Tibial artery (tissue), 4 donors: ENCODE measurements around the gene ERP29.
"Not testable (repeated sequence)": the region's sequence is repeated elsewhere in the genome, so short reads cannot be mapped to it uniquely, and the experiment has no call there.

ENCODE experiments used
- DNase-seq, 2 donors: peaks; one replicate each; pipeline ENCODE4 v3.0.0-alpha.2; 2019
- H3K27ac ChIP-seq, 2 donors: fragments of 200-600 bp; sonication (generic) in 1 of 2; 1 replicate in 1 of 2; 2 replicates in 1 of 2; pipeline ENCODE4 v1.5.1; 2018 to 2019; ENCODE audit warnings: mild to moderate bottlenecking in 1 of 2
- H3K27me3 ChIP-seq, 2 donors: fragments of 200-600 bp; sonication (generic) in 1 of 2; one replicate each; pipeline versions ENCODE4 v1.5.1 to v1.6.0; 2016 to 2019
- H3K36me3 ChIP-seq, 3 donors: fragments of 200-600 bp; sonication (generic) in 2 of 3; one replicate each; pipeline ENCODE4 v1.5.1; 2016 to 2019; ENCODE audit warnings: mild to moderate bottlenecking in 2 of 3
- H3K4me1 ChIP-seq, 4 donors: fragments of 200-600 bp; sonication (generic) in 2 of 4; 1 replicate in 3 of 4; 2 replicates in 1 of 4; pipeline ENCODE4 v1.5.1; 2016 to 2019
- H3K4me3 ChIP-seq, 2 donors: fragments of 200-600 bp; sonication (generic) in 1 of 2; 1 replicate in 1 of 2; 2 replicates in 1 of 2; pipeline ENCODE4 v1.5.1; 2018 to 2019; ENCODE audit warnings: mild to moderate bottlenecking in 2 of 2
- H3K9me3 ChIP-seq, 3 donors: fragments of 200-600 bp; sonication (generic) in 1 of 3; one replicate each; pipeline ENCODE4 v1.5.1; 2016 to 2019
- intact Hi-C: fragments of 100-400 bp; cut with DNase I; formaldehyde crosslinking; loops from one replicate; pipeline ENCODE4 v1.15.0; 2023; ENCODE audit warnings: low total_unique reads
- TF ChIP-seq, protein P1 (sequence below), 2 experiments: fragments of 200-600 bp in 1 of 2; fragments of 450-650 bp in 1 of 2; IDR thresholded peaks; one replicate each; pipeline ENCODE4 v1.5.1; 2017 to 2019; ENCODE audit warnings: antibody characterized with exemption in 2 of 2, mild to moderate bottlenecking in 1 of 2, moderate library complexity in 1 of 2

Gene ERP29

DNA sequence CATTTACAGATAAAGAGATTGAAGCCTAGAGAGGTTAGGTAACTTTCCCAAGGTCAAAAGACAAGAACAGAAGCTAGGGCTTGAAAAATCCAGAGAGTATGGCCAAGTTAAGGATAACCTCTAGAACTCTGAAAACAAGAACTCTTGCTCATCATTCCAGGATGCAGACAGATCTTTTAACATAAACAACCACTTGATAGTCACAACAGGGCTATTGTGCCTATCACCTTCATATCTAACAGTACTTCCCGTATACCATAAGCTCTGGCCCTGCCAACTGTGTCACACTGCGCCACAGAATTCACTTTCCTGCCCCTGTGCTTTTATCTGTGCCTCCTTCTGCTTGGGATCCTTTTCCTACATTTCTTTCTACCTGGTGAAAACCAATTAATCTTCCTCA, 18.2 kb downstream of the ERP29 start:
- intact Hi-C loops, result no loop called here
- DNase-seq, result no peak
- H3K4me3 ChIP-seq, result no peak overlapping the region
- H3K36me3 ChIP-seq, result peaks cover 45 to 72% (median 65%) of the 10 kb centered on the region in 3 donors
- H3K9me3 ChIP-seq, result no peaks in the 10 kb centered on the region
- H3K27me3 ChIP-seq, result no peaks in the 10 kb centered on the region
- H3K4me1 ChIP-seq, result no peaks in the 10 kb centered on the region
- no peak overlapping the region for H3K27ac ChIP-seq
- TF ChIP-seq, protein P1, sequence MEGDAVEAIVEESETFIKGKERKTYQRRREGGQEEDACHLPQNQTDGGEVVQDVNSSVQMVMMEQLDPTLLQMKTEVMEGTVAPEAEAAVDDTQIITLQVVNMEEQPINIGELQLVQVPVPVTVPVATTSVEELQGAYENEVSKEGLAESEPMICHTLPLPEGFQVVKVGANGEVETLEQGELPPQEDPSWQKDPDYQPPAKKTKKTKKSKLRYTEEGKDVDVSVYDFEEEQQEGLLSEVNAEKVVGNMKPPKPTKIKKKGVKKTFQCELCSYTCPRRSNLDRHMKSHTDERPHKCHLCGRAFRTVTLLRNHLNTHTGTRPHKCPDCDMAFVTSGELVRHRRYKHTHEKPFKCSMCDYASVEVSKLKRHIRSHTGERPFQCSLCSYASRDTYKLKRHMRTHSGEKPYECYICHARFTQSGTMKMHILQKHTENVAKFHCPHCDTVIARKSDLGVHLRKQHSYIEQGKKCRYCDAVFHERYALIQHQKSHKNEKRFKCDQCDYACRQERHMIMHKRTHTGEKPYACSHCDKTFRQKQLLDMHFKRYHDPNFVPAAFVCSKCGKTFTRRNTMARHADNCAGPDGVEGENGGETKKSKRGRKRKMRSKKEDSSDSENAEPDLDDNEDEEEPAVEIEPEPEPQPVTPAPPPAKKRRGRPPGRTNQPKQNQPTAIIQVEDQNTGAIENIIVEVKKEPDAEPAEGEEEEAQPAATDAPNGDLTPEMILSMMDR (IDR thresholded peaks at IDR 0.05), result no peak

DNA sequence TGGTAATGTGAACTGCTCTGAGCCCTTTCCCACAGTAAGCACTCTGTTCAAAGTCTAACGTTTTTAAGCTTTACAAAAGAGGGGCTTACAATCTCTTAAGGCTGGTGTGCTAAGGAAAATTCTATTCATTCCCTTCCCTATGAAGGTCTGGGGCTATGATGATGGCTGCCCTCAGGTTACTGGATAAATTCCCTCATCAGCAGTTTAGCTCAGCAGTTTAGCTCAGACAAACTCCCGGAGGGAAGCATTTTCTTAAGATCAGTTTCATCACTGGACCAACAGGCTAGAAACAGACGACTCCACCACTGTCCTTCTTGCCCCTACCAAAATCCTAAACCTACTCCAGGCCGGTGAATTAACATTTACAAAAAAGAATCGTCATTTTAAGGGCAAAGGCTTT, 19.1 kb downstream of the ERP29 start:
- intact Hi-C loops, result no loop called here
- Histone ChIP-seq H3K4me3 (no peak overlapping the region), H3K9me3 (no peaks in the 10 kb centered on the region), H3K4me1 (no peaks in the 10 kb centered on the region), H3K27ac (no peak overlapping the region), H3K36me3 (peaks cover 51 to 80% (median 71%) of the 10 kb centered on the region in 3 donors), H3K27me3 (no peaks in the 10 kb centered on the region)
- no peak for DNase-seq
- TF ChIP-seq, protein P1 (IDR thresholded peaks at IDR 0.05), result no peak

DNA sequence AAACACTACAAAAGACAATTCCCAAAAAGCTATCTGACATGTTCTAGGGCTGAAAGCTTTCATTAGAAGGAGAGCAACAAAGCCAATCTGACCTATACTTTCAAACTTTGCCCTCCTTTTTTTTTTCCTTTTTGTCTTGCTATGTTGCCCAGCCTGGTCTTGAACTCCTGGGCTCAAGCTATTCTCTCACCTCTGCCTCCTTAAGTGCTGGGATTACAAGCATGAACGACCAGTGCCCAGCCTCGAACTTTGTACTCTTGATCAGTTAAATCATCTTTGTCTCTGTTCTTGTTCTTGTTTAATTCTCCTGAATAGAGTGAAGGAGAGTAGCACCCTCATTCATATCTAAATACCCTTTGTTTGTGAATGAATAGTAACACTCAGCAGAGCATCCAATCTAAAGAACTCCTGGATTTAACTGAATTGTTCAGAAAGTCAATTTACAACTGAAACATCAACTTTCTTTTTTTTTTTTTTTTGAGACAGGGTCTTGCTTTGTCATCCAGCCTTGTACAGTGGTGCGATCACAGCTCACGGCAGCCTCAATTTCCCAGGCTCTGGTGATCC, 22.1 kb downstream of the ERP29 start:
- Histone ChIP-seq H3K36me3 (peaks cover 71 to 87% (median 80%) of the 10 kb centered on the region in 3 donors), H3K9me3 (no peaks in the 10 kb centered on the region), H3K27ac (no peak overlapping the region), H3K27me3 (no peaks in the 10 kb centered on the region), H3K4me1 (no peaks in the 10 kb centered on the region), H3K4me3 (no peak overlapping the region)
- intact Hi-C loops, result no loop called here
- TF ChIP-seq, protein P1 (IDR thresholded peaks at IDR 0.05), result no peak
- no peak for DNase-seq

DNA sequence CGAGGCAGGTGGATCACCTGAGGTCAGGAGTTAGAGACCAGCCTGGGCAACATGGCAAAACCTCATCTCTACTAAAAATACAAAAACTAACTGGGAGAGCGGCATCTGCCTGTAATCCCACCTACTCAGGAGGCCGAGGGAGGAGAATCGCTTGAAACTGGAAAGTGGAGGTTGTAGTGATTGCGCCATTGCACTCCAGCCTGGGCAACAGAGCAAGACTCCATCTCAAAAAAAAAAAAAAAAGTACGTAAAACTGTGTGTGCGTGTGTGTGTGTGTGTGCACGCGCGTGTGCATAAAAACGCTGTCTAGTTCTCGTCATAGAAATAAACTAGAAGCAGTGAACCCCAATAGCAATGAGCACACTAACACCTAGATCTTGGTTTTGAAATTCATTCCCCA, 23.4 kb downstream of the ERP29 start:
- H3K27me3 ChIP-seq, H3K27ac ChIP-seq, H3K9me3 ChIP-seq, H3K4me1 ChIP-seq, DNase-seq, intact Hi-C loops, H3K4me3 ChIP-seq: not testable (repeated sequence)
- H3K36me3 ChIP-seq, result peaks cover 71 to 90% (median 80%) of the 10 kb centered on the region in 3 donors

DNA sequence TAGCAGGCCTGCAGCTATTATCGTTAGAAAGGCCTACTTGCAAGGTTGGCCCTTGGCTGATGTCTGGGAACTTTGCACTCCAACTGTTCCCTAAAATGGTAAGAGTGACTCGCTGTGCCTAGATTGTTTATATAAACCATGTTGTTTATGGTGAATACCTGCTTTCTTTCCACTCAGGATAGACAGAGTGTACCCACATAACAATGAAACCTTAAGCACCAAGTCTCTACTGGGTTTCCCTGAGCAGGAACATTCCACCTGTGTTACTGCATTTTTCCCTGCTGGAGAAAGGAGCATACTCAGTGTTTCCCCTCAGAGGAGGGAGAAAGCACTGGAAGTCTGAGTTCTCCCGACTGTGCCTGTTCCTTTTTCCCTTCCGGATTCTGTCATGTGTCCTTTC, 32.8 kb downstream of the ERP29 start:
- intact Hi-C loops, result no loop called here
- no peaks in the 10 kb centered on the region for H3K4me1 ChIP-seq
- H3K36me3 ChIP-seq, result peaks cover 73 to 100% (median 78%) of the 10 kb centered on the region in 3 donors
- H3K9me3 ChIP-seq, result no peaks in the 10 kb centered on the region
- H3K27ac ChIP-seq, result no peak overlapping the region
- TF ChIP-seq, protein P1 (IDR thresholded peaks at IDR 0.05), result no peak
- H3K4me3 ChIP-seq, result no peak overlapping the region
- no peak for DNase-seq
- H3K27me3 ChIP-seq, result no peaks in the 10 kb centered on the region

DNA sequence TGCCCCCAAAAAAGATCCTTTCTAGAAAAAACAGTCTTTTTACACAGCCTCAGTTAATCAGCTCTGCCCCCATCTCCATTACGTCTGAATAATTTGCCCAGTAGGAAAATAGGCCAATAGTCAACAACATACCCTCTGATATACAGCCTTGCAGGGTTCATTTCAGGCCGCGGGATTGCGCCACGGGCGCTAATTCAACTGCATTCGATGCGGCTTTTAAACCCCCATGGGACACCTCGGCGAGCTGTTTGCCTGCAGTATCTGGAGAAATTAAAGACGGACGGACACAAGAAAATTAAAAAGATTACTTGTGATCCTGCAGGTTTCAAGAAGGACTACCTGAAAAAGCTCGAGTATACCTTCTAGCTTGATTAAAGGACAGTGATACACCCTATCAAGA, 36.1 kb downstream of the ERP29 start:
- Histone ChIP-seq H3K27me3 (no peaks in the 10 kb centered on the region), H3K36me3 (peaks cover 65 to 100% (median 76%) of the 10 kb centered on the region in 3 donors), H3K27ac (no peak overlapping the region), H3K4me3 (no peak overlapping the region), H3K4me1 (no peaks in the 10 kb centered on the region), H3K9me3 (no peaks in the 10 kb centered on the region)
- intact Hi-C loops, result no loop called here
- TF ChIP-seq, protein P1 (IDR thresholded peaks at IDR 0.05), result no peak
- DNase-seq, result no peak
